Measurements from ENCODE around the gene POGK.

The POGK gene

GRCh38 chr1:166848193-166848592 is 8.9 kb downstream of the POGK start:
- Histone ChIP-seq H4K91ac (ENCODE audit: low read depth, low read length) (no peak overlapping the region), H3K79me1 (ENCODE audit: low read length) (no peaks in the 10 kb centered on the region), H3K14ac (ENCODE audit: low read length) (no peak overlapping the region), H3K36me3 (ENCODE audit: control insufficient read depth in 1 of 2, insufficient read depth in 2 of 2, low read length in 2 of 2) (peaks cover 51 to 68% of the 10 kb centered on the region in 2 experiments), H3K27ac (ENCODE audit: low read depth, low read length) (no peak overlapping the region), H4K8ac (ENCODE audit: low read depth, low read length) (no peak overlapping the region), H3K27me3 (ENCODE audit: insufficient read depth, low read length) (no peaks in the 10 kb centered on the region), H3K18ac (ENCODE audit: low read length) (no peak overlapping the region), H3K4me1 (ENCODE audit: control insufficient read depth in 1 of 2, insufficient read depth in 2 of 2, low read length in 2 of 2) (peaks cover 4 to 7% of the 10 kb centered on the region in 2 experiments), H2AFZ (ENCODE audit: insufficient read depth, low read length, poor library complexity) (no peak overlapping the region), H2BK120ac (ENCODE audit: insufficient read depth, low read length, poor library complexity) (no peak overlapping the region), H3K4me3 (ENCODE audit: low read depth, low read length) (no peak overlapping the region), H3K4ac (ENCODE audit: low read depth, low read length) (no peak overlapping the region), H2BK5ac (ENCODE audit: low read depth, low read length, poor library complexity) (no peak overlapping the region), H3K4me2 (ENCODE audit: low read length) (no peak overlapping the region), H4K12ac (ENCODE audit: low read depth, low read length) (no peak overlapping the region), H2BK12ac (ENCODE audit: low read length) (no peak overlapping the region), H3K9me3 (ENCODE audit: insufficient read depth, low read depth, low read length) (no peaks in the 10 kb centered on the region), H3K23ac (ENCODE audit: low read length) (no peak overlapping the region), H3K79me2 (ENCODE audit: control insufficient read depth, insufficient read depth, low read length, poor library complexity) (peaks cover 3% of the 10 kb centered on the region), H3K9ac (ENCODE audit: low read length) (no peak overlapping the region), H2AK5ac (ENCODE audit: low read length) (no peak overlapping the region)
- no peak for DNase-seq

GRCh38 chr1:166849135-166849534 is 9.9 kb downstream of the POGK start:
- Histone ChIP-seq H3K79me1 (ENCODE audit: low read length) (no peaks in the 10 kb centered on the region), H3K23ac (ENCODE audit: low read length) (no peak overlapping the region), H2BK120ac (ENCODE audit: insufficient read depth, low read length, poor library complexity) (no peak overlapping the region), H3K4ac (ENCODE audit: low read depth, low read length) (no peak overlapping the region), H3K27me3 (ENCODE audit: insufficient read depth, low read length) (no peaks in the 10 kb centered on the region), H3K18ac (ENCODE audit: low read length) (no peak overlapping the region), H3K4me2 (ENCODE audit: low read length) (no peak overlapping the region), H3K4me3 (ENCODE audit: low read depth, low read length) (no peak overlapping the region), H3K36me3 (ENCODE audit: control insufficient read depth in 1 of 2, insufficient read depth in 2 of 2, low read length in 2 of 2) (peaks cover 44 to 62% of the 10 kb centered on the region in 2 experiments), H2AFZ (ENCODE audit: insufficient read depth, low read length, poor library complexity) (no peak overlapping the region), H4K8ac (ENCODE audit: low read depth, low read length) (no peak overlapping the region), H3K9ac (ENCODE audit: low read length) (no peak overlapping the region), H3K9me3 (ENCODE audit: insufficient read depth, low read depth, low read length) (no peaks in the 10 kb centered on the region), H3K4me1 (ENCODE audit: control insufficient read depth in 1 of 2, insufficient read depth in 2 of 2, low read length in 2 of 2) (no peaks in the 10 kb centered on the region), H2BK5ac (ENCODE audit: low read depth, low read length, poor library complexity) (no peak overlapping the region), H4K91ac (ENCODE audit: low read depth, low read length) (no peak overlapping the region), H2BK12ac (ENCODE audit: low read length) (no peak overlapping the region), H3K14ac (ENCODE audit: low read length) (no peak overlapping the region), H2AK5ac (ENCODE audit: low read length) (no peak overlapping the region), H3K27ac (ENCODE audit: low read depth, low read length) (no peak overlapping the region), H4K12ac (ENCODE audit: low read depth, low read length) (no peak overlapping the region), H3K79me2 (ENCODE audit: control insufficient read depth, insufficient read depth, low read length, poor library complexity) (peaks cover 3% of the 10 kb centered on the region)
- no CpG with 5 or more reads among the region's 20 CpGs for WGBS (ENCODE audit: extremely low coverage, insufficient coverage, insufficient read length)
- DNase-seq, result no peak

- Histone ChIP-seq H4K91ac (ENCODE audit: low read depth, low read length) (no peak overlapping the region), H3K4me2 (ENCODE audit: low read length) (no peak overlapping the region), H3K9ac (ENCODE audit: low read length) (no peak overlapping the region), H4K8ac (ENCODE audit: low read depth, low read length) (no peak overlapping the region), H3K9me3 (ENCODE audit: insufficient read depth, low read depth, low read length) (no peaks in the 10 kb centered on the region), H3K4me1 (ENCODE audit: control insufficient read depth in 1 of 2, insufficient read depth in 2 of 2, low read length in 2 of 2) (no peaks in the 10 kb centered on the region), H2AK5ac (ENCODE audit: low read length) (no peak overlapping the region), H2BK120ac (ENCODE audit: insufficient read depth, low read length, poor library complexity) (no peak overlapping the region), H2AFZ (ENCODE audit: insufficient read depth, low read length, poor library complexity) (no peak overlapping the region), H3K14ac (ENCODE audit: low read length) (no peak overlapping the region), H3K79me1 (ENCODE audit: low read length) (no peaks in the 10 kb centered on the region), H3K36me3 (ENCODE audit: control insufficient read depth in 1 of 2, insufficient read depth in 2 of 2, low read length in 2 of 2) (peaks cover 28 to 46% of the 10 kb centered on the region in 2 experiments), H3K79me2 (ENCODE audit: control insufficient read depth, insufficient read depth, low read length, poor library complexity) (no peaks in the 10 kb centered on the region), H3K27me3 (ENCODE audit: insufficient read depth, low read length) (no peaks in the 10 kb centered on the region), H2BK5ac (ENCODE audit: low read depth, low read length, poor library complexity) (no peak overlapping the region), H3K27ac (ENCODE audit: low read depth, low read length) (no peak overlapping the region), H3K18ac (ENCODE audit: low read length) (no peak overlapping the region), H3K4ac (ENCODE audit: low read depth, low read length) (no peak overlapping the region), H4K12ac (ENCODE audit: low read depth, low read length) (no peak overlapping the region), H3K23ac (ENCODE audit: low read length) (no peak overlapping the region), H2BK12ac (ENCODE audit: low read length) (no peak overlapping the region), H3K4me3 (ENCODE audit: low read depth, low read length) (no peak overlapping the region)
- no CpG with 5 or more reads among the region's 1 CpG for WGBS (ENCODE audit: extremely low coverage, insufficient coverage, insufficient read length)
- peak in 1 of 2 donors; percentile 55 for DNase-seq
Observed at GRCh38 chr1:166852918-166853317, 13.6 kb downstream of the POGK start.

- H3K27me3 ChIP-seq (ENCODE audit: insufficient read depth, low read length), result no peaks in the 10 kb centered on the region
- H3K79me1 ChIP-seq (ENCODE audit: low read length), result no peaks in the 10 kb centered on the region
- no peak overlapping the region for H2AK5ac ChIP-seq (ENCODE audit: low read length)
- no peak overlapping the region for H3K18ac ChIP-seq (ENCODE audit: low read length)
- H3K4me3 ChIP-seq (ENCODE audit: low read depth, low read length), result no peak overlapping the region
- no peak overlapping the region for H3K23ac ChIP-seq (ENCODE audit: low read length)
- H4K91ac ChIP-seq (ENCODE audit: low read depth, low read length), result no peak overlapping the region
- H2AFZ ChIP-seq (ENCODE audit: insufficient read depth, low read length, poor library complexity), result no peak overlapping the region
- H3K27ac ChIP-seq (ENCODE audit: low read depth, low read length), result no peak overlapping the region
- no peaks in the 10 kb centered on the region for H3K79me2 ChIP-seq (ENCODE audit: control insufficient read depth, insufficient read depth, low read length, poor library complexity)
- H2BK5ac ChIP-seq (ENCODE audit: low read depth, low read length, poor library complexity), result no peak overlapping the region
- WGBS (ENCODE audit: extremely low coverage, insufficient coverage, insufficient read length), result no CpG with 5 or more reads among the region's 3 CpGs
- H2BK12ac ChIP-seq (ENCODE audit: low read length), result no peak overlapping the region
- no peak overlapping the region for H2BK120ac ChIP-seq (ENCODE audit: insufficient read depth, low read length, poor library complexity)
- H3K4me1 ChIP-seq (ENCODE audit: control insufficient read depth in 1 of 2, insufficient read depth in 2 of 2, low read length in 2 of 2), result no peaks in the 10 kb centered on the region
- no peak overlapping the region for H3K4ac ChIP-seq (ENCODE audit: low read depth, low read length)
- H3K36me3 ChIP-seq (ENCODE audit: control insufficient read depth in 1 of 2, insufficient read depth in 2 of 2, low read length in 2 of 2), result peaks cover 19 to 36% of the 10 kb centered on the region in 2 experiments
- no peaks in the 10 kb centered on the region for H3K9me3 ChIP-seq (ENCODE audit: insufficient read depth, low read depth, low read length)
- no peak overlapping the region for H3K9ac ChIP-seq (ENCODE audit: low read length)
- H4K12ac ChIP-seq (ENCODE audit: low read depth, low read length), result no peak overlapping the region
- no peak overlapping the region for H3K14ac ChIP-seq (ENCODE audit: low read length)
- DNase-seq, result no peak
- H3K4me2 ChIP-seq (ENCODE audit: low read length), result no peak overlapping the region
- H4K8ac ChIP-seq (ENCODE audit: low read depth, low read length), result no peak overlapping the region
Observed at GRCh38 chr1:166855558-166855957, 16.3 kb downstream of the POGK start.

All from trophoblast cell (in vitro differentiated cells and primary cell).